ENCODE results near the gene CA10. TPM values are rescaled to one million over a fixed set of nuclear protein-coding genes. Genes with fewer than 3 reads are reported as not detected.

CA10 gene
- total RNA-seq, 1 experiment from 2014 or later = not detected

DNA sequence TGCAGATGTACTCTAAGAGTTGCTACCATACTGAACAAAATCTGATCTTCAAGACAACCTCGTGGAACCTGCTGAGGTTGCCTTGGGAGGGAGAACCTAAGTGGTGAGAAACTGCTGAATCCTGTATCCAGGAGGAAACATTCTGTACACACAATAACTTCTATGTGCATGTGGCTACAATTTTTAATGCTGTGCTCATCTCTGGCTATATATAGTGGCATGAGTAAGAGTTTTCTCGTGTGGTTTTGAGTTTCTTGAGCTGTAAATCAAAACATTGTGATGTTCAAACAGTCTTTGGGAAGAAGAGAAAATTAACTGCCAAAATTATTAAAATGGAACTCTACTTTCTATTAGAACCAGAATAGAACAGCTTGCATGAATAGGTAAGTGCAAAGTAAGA lies 206.8 kb downstream of the CA10 start:
- no peak for DNase-seq (ENCODE audit: low spot score)

DNA sequence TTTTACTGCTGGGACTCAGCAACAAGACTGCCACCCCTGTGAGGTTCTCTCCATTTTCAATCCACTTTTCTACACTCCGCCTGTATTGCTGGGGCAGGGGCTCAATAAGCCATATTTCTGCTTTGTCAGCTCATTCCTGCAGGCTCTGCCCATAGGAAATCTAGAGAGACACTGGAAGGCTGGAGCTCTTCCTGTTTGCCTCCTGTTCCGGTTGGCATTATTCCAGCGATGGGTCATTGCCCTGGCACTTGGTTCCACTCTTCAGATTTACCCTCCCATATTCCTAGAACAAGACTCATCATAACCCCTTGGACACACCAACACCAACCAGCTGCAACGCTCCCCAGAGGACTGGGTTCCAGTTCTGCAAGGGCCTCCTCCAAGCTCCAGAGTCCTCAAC lies 210.4 kb downstream of the CA10 start:
- DNase-seq (ENCODE audit: low spot score) = no peak

GRCh38 chr17:51947160-51947735 lies 211.3 kb downstream of the CA10 start:
- no peak for DNase-seq (ENCODE audit: low spot score)

GRCh38 chr17:51946311-51946710 lies 212.2 kb downstream of the CA10 start:
- no peak for DNase-seq (ENCODE audit: low spot score)

- DNase-seq (ENCODE audit: low spot score) = no peak
These were observed 217.2 kb downstream of the CA10 start for GRCh38 chr17:51941272-51941671.

DNA sequence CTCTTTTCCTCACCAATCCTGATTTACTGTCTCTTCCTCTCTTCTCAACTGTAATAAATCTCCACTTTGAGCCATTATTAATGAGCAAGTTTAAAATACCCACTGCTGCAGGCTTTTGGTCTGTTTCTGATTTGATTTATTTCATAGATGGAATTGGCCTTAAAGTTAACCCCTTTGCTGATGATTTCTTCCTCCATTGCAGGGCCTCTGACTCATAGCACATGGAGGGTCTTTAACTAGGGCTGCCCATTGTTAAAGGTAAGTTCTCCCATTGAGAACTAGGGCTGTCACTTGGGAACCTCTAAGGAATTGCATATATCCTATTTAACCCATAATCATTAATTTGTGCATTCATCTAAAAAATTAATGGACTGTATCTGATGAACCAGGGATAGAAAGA lies 221.2 kb downstream of the CA10 start:
- DNase-seq (ENCODE audit: low spot score) = no peak

GRCh38 chr17:51935477-51935876 lies 223.0 kb downstream of the CA10 start:
- no peak for DNase-seq (ENCODE audit: low spot score)

DNA sequence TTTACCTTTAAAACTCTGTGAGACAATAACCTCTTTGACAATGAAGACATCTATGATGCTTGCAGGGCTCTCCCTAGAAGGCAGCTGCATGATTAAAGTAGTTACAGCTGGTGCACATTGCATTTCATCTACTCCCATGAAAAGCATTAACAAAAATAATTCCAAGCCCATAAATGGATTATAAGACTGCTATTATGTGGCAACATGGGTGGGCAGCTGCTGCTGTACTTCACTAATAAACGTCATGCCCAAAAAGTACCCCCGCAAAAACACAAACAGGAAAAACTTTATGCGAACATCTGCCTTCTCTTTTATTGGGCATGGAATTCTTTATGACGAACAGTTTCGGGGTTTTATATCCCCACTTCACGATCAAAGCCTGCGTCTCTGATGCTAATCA lies 224.9 kb downstream of the CA10 start:
- DNase-seq (ENCODE audit: low spot score) = no peak

DNA sequence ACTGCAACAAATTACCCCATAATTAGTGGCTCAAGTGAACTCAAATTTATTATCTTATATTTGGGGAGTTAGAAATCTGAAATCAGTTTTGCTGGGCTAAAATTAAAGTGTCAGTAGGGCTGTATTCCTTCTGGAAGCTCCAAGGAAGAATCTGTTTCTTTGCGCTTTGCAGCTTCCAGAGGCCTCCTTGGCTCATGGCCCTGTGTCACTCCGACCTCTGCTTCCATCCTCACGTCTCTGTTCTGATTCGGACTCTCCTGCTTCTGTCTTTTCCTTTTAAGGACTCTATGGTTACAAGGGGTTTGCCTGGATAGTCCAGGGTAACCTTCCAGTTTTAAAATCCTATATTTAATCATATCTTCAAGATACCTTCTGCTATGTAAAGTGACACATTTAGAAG lies 232.1 kb downstream of the CA10 start:
- DNase-seq (ENCODE audit: low spot score) = no peak

DNA sequence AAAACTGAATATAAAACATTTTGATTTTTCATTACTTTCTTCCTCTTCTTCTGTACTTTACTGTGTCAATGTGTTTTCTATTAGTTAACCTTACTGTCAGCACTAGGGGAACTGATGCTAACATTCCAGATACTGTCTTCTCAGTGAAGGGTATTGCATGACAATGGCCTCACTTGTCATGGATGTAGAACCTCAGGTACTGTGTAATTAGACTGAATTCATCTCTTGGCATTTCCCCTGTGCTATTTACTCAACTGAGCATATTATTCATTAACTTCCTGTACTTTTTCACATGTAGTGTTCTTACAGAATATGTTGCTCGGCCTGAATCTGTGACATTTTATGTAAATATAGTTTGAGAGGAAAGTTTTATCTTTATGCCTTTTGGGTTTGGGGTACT lies 237.0 kb downstream of the CA10 start:
- DNase-seq (ENCODE audit: low spot score) = no peak

DNA sequence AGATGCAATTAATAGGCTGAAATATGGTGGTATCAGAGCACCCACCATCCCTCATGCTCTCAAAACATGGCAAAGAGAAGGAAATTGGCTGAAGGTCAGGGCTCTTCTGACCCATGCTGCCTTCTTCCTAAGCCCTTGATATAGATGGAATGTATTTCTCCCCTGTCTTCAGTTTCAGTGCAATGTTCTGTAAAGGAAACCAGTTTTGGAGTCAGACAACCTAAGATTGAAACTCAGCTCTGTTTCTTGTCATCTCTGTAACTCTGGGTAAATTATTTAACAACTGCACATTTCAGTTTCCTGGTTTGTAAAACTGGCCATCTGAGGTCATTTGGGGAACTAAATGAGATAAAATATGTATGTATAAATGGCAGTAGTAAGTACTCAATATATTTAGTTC lies 243.9 kb downstream of the CA10 start:
- no peak for DNase-seq (ENCODE audit: low spot score)

- no peak for DNase-seq (ENCODE audit: low spot score)
These were observed 244.9 kb downstream of the CA10 start for GRCh38 chr17:51913491-51914205.

GRCh38 chr17:51912939-51913338 lies 245.6 kb downstream of the CA10 start:
- DNase-seq (ENCODE audit: low spot score) = no peak

DNA sequence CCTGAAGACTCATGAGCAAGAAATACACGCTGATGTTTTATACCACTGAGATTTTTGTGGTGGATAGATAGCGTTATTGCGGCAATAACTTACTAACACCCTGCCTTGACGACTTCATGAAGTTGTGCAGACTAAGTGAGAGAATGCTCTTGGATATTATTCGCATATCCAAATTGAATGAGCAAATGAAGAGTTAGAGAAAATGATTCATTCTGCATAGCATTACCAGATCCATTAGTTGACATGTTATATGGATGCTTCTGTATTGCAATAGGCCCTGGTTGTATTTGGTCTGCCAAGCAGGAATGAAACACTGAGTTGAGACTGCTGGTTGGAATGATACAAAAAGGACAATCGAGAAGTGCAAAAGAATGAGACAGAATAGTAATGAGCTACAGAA lies 247.3 kb downstream of the CA10 start:
- DNase-seq (ENCODE audit: low spot score) = no peak

DNA sequence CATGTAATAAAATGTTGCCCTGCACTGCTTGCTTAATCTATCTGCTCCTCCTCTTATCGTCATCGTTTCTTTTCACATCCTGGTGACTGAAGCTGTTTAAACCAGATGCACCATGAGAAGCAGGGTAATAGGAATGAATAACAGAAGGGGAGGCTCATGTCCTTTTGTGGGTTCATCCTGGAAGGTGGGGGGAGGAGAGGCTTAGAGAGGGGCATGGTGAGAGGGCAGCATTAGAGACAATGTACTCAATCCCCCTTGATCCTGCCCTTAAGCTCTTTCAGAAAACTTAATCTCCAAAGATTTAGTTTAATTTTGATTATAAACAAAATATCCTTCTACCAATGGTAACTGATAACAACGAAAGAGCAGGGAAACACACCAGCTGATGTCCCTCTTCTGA lies 248.5 kb downstream of the CA10 start:
- no peak for DNase-seq (ENCODE audit: low spot score)

DNA sequence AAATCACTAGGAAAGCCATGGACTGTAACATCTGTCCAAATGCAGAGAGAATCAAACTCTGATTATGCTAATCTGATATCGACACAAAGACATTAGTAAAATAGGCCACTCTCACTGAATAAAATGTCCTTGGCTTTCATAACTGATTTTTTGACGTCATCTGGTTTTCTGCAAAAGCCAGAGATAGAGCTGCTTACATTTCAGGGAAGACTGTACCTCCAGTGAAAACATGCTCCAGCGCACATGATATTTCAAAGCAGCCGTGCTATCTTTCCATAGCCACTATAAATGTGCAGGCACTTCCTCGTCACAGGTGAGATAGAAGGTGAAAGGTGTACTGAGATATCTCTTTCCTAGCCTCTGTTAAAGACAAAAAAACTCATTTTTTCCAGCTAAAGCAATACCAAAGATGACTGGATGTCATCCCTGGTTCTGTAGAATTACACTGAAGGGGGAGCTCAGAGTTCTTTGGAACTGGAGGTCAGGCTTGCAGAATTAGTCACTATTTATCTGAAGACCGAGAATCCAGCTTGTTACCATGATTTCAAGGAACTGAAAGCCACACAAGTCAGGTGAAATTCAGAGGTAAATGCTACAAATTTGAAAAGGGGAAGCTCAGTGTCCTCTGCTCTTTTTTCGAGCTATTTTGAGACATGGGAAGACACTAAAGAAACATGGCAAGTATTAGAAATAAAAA lies 249.5 kb downstream of the CA10 start:
- DNase-seq (ENCODE audit: low spot score) = no peak

DNA sequence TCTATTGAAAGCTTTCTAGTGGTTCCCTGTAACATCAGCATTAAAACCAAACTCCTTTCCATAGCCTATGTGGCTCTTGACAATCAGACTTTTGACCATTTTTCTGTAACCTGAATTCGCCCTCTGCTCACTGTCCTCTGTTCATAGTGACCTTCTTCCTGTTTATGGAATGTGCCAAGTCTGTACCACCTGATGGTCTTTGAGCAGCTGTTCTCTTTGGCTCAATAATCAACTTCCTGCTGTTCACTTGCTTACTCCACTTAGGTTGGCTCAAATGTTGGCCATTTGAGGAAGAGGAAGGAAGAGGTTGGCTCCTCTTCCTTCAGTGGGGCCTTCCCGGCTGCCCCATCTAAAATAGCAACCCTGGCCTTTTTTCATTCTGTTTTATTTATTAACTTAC lies 251.5 kb downstream of the CA10 start:
- no peak for DNase-seq (ENCODE audit: low spot score)

- no peak for DNase-seq (ENCODE audit: low spot score)
These were observed 254.1 kb downstream of the CA10 start for GRCh38 chr17:51904379-51904778.

DNA sequence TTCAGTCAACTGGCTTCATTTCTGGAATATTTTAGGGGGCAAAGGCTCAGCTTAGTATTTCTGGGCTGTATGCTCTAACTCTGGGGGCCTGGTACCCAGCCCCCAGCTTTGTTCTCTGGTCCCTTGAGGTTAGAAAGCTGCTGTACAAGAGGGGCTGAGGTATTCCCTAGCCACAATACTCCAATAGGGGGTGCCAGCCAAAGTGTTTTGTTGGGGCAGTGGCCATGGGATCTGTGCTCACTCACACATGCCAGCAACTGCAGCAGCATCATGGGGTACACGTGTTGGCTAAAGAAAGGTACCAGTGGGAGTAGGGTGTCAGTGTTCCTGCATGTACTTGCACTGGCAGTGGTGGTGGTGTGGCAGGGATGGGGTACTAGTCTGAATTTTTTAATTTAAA lies 257.3 kb downstream of the CA10 start:
- DNase-seq (ENCODE audit: low spot score) = no peak

DNA sequence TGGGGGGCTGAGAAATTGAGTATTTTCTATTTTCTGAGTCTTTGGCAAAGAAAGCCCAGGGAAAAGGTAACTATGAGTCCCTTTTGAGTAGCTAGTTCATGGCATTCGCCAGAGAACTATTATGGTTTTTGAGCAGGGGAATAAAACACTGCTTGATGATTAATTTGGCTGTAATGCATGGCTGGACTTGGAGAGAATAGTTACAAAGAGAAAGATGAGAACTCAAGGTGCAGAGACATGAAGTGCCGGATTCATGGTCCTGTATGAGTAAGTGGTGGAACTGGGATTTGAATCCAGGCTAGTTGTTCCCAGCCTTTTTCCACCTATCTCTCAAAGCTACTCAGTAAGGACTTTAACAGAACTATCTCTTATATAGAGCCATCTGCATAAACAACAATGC lies 266.6 kb downstream of the CA10 start:
- DNase-seq (ENCODE audit: low spot score) = no peak

DNA sequence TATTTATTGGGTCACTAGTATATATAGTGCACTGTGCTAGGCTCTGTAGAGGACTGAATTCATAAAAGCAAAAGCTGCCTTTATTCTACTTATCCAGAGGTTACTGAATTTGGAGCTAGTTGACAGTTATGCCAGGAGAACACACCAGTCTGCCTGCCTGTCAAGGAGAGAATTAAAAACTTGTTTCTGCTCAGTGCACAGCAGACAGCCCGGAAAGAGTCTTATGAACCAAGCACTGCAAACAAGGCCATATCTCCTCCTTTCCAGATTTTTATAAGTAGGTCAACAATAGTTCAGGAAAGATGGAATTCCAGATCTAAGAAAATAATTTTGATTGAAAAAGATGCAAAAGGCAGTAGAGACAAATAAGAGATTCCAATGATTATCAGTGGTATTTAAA lies 267.8 kb downstream of the CA10 start:
- no peak for DNase-seq (ENCODE audit: low spot score)

- no peak for DNase-seq (ENCODE audit: low spot score)
These were observed 269.7 kb downstream of the CA10 start for GRCh38 chr17:51888816-51889215.

DNA sequence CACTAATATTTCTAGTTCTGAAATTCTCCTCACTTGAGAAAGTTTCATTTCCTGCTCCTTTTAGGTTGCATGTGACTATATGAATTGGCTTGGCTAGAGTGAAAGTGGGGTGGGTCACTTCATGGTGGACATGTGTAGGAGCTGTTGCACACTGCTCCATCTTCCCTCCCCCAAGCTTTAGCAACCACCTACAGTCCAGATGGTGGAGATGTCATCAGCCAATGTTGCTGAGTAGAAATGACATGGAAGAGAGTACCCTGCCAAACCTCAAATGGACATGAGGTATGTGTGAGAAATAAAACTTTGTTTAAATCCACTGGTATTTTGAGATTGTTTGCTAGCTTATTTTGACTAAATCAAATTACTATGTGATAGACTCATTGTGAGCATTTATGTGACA lies 281.5 kb downstream of the CA10 start:
- no peak for DNase-seq (ENCODE audit: low spot score)
